Activated naive CD8-positive, alpha-beta T cell (primary cell): ENCODE measurements around the gene SYT1.

Experiments used
- H3K27ac Mint-ChIP-seq: one replicate; pipeline ENCODE4 v1.8.0; 2021; ENCODE audit warnings: mixed read lengths
- H3K27me3 Mint-ChIP-seq: one replicate; pipeline ENCODE4 v1.8.0; 2021; ENCODE audit warnings: mixed read lengths
- H3K36me3 Mint-ChIP-seq: one replicate; pipeline ENCODE4 v1.8.0; 2021; ENCODE audit warnings: mixed read lengths
- H3K4me1 Mint-ChIP-seq: one replicate; pipeline ENCODE4 v1.8.0; 2021; ENCODE audit warnings: low read depth, mixed read lengths
- H3K4me3 Mint-ChIP-seq: one replicate; pipeline ENCODE4 v1.8.0; 2021; ENCODE audit warnings: mild to moderate bottlenecking, mixed read lengths
- H3K9me3 Mint-ChIP-seq: one replicate; pipeline ENCODE4 v1.8.0; 2021; ENCODE audit warnings: low read depth, mixed read lengths

Gene SYT1

GRCh38 chr12:79086541-79087296 is 222.1 kb downstream of the SYT1 start:
- Mint-ChIP-seq H3K27me3 (no peaks in the 10 kb centered on the region), H3K27ac (no peak overlapping the region), H3K9me3 (no peaks in the 10 kb centered on the region), H3K36me3 (no peaks in the 10 kb centered on the region), H3K4me1 (no peaks in the 10 kb centered on the region), H3K4me3 (no peak overlapping the region)

- Mint-ChIP-seq H3K36me3 (no peaks in the 10 kb centered on the region), H3K4me1 (no peaks in the 10 kb centered on the region), H3K9me3 (no peaks in the 10 kb centered on the region), H3K27me3 (no peaks in the 10 kb centered on the region), H3K4me3 (no peak overlapping the region), H3K27ac (no peak overlapping the region)
These were observed 234.0 kb downstream of the SYT1 start for GRCh38 chr12:79098530-79098929.

GRCh38 chr12:79108962-79109361 is 244.4 kb downstream of the SYT1 start:
- Mint-ChIP-seq H3K4me3 (no peak overlapping the region), H3K27ac (no peak overlapping the region), H3K9me3 (peaks cover 15% of the 10 kb centered on the region), H3K36me3 (no peaks in the 10 kb centered on the region), H3K27me3 (no peaks in the 10 kb centered on the region), H3K4me1 (no peaks in the 10 kb centered on the region)

- Mint-ChIP-seq H3K27ac (no peak overlapping the region), H3K36me3 (no peaks in the 10 kb centered on the region), H3K9me3 (peaks cover 11% of the 10 kb centered on the region), H3K27me3 (no peaks in the 10 kb centered on the region), H3K4me1 (no peaks in the 10 kb centered on the region), H3K4me3 (no peak overlapping the region)
These were observed 250.3 kb downstream of the SYT1 start for GRCh38 chr12:79114896-79115295.

GRCh38 chr12:79115743-79116142 is 251.2 kb downstream of the SYT1 start:
- Mint-ChIP-seq H3K9me3 (peaks cover 11% of the 10 kb centered on the region), H3K27me3 (no peaks in the 10 kb centered on the region), H3K27ac (no peak overlapping the region), H3K4me3 (no peak overlapping the region), H3K36me3 (no peaks in the 10 kb centered on the region), H3K4me1 (no peaks in the 10 kb centered on the region)

- no peaks in the 10 kb centered on the region for H3K36me3 Mint-ChIP-seq
- no peak overlapping the region for H3K4me3 Mint-ChIP-seq
- H3K4me1 Mint-ChIP-seq, result no peaks in the 10 kb centered on the region
- no peaks in the 10 kb centered on the region for H3K9me3 Mint-ChIP-seq
- H3K27me3 Mint-ChIP-seq, result no peaks in the 10 kb centered on the region
- H3K27ac Mint-ChIP-seq, result no peak overlapping the region
These were observed 255.2 kb downstream of the SYT1 start for GRCh38 chr12:79119796-79120195.

- Mint-ChIP-seq H3K4me1 (no peaks in the 10 kb centered on the region), H3K4me3 (no peak overlapping the region), H3K27ac (no peak overlapping the region), H3K36me3 (no peaks in the 10 kb centered on the region), H3K9me3 (no peaks in the 10 kb centered on the region), H3K27me3 (no peaks in the 10 kb centered on the region)
These were observed 256.9 kb downstream of the SYT1 start for GRCh38 chr12:79121486-79121885.

GRCh38 chr12:79124385-79124784 is 259.8 kb downstream of the SYT1 start:
- Mint-ChIP-seq H3K4me3 (no peak overlapping the region), H3K36me3 (no peaks in the 10 kb centered on the region), H3K27me3 (no peaks in the 10 kb centered on the region), H3K27ac (no peak overlapping the region), H3K4me1 (no peaks in the 10 kb centered on the region), H3K9me3 (no peaks in the 10 kb centered on the region)

GRCh38 chr12:79125358-79125757 is 260.8 kb downstream of the SYT1 start:
- no peaks in the 10 kb centered on the region for H3K27me3 Mint-ChIP-seq
- no peak overlapping the region for H3K27ac Mint-ChIP-seq
- H3K4me3 Mint-ChIP-seq, result no peak overlapping the region
- no peaks in the 10 kb centered on the region for H3K9me3 Mint-ChIP-seq
- H3K36me3 Mint-ChIP-seq, result no peaks in the 10 kb centered on the region
- H3K4me1 Mint-ChIP-seq, result no peaks in the 10 kb centered on the region

- H3K4me1 Mint-ChIP-seq, result no peaks in the 10 kb centered on the region
- no peaks in the 10 kb centered on the region for H3K27me3 Mint-ChIP-seq
- H3K4me3 Mint-ChIP-seq, result no peak overlapping the region
- no peaks in the 10 kb centered on the region for H3K36me3 Mint-ChIP-seq
- no peaks in the 10 kb centered on the region for H3K9me3 Mint-ChIP-seq
- H3K27ac Mint-ChIP-seq, result no peak overlapping the region
These were observed 262.7 kb downstream of the SYT1 start for GRCh38 chr12:79127271-79127751.

GRCh38 chr12:79128956-79129355 is 264.4 kb downstream of the SYT1 start:
- no peaks in the 10 kb centered on the region for H3K4me1 Mint-ChIP-seq
- H3K27me3 Mint-ChIP-seq, result no peaks in the 10 kb centered on the region
- H3K9me3 Mint-ChIP-seq, result no peaks in the 10 kb centered on the region
- no peak overlapping the region for H3K4me3 Mint-ChIP-seq
- H3K27ac Mint-ChIP-seq, result no peak overlapping the region
- no peaks in the 10 kb centered on the region for H3K36me3 Mint-ChIP-seq

- Mint-ChIP-seq H3K9me3 (no peaks in the 10 kb centered on the region), H3K4me3 (no peak overlapping the region), H3K27ac (no peak overlapping the region), H3K27me3 (no peaks in the 10 kb centered on the region), H3K36me3 (no peaks in the 10 kb centered on the region), H3K4me1 (no peaks in the 10 kb centered on the region)
These were observed 274.3 kb downstream of the SYT1 start for GRCh38 chr12:79138872-79139271.

GRCh38 chr12:79140711-79141110 is 276.1 kb downstream of the SYT1 start:
- no peaks in the 10 kb centered on the region for H3K36me3 Mint-ChIP-seq
- no peak overlapping the region for H3K4me3 Mint-ChIP-seq
- no peaks in the 10 kb centered on the region for H3K9me3 Mint-ChIP-seq

GRCh38 chr12:79141776-79142175 is 277.2 kb downstream of the SYT1 start:
- Mint-ChIP-seq H3K9me3 (no peaks in the 10 kb centered on the region), H3K27ac (no peak overlapping the region), H3K4me3 (no peak overlapping the region), H3K4me1 (no peaks in the 10 kb centered on the region), H3K36me3 (no peaks in the 10 kb centered on the region), H3K27me3 (no peaks in the 10 kb centered on the region)

More at GRCh38 chr12:79140711-79141110, 276.1 kb downstream of the SYT1 start:
- Mint-ChIP-seq H3K27me3 (no peaks in the 10 kb centered on the region), H3K27ac (no peak overlapping the region), H3K4me1 (no peaks in the 10 kb centered on the region)

- Mint-ChIP-seq H3K4me3 (no peak overlapping the region), H3K4me1 (no peaks in the 10 kb centered on the region), H3K9me3 (no peaks in the 10 kb centered on the region)
These were observed 279.2 kb downstream of the SYT1 start for GRCh38 chr12:79143803-79144202.

GRCh38 chr12:79151956-79152355 is 287.4 kb downstream of the SYT1 start:
- Mint-ChIP-seq H3K27me3 (no peaks in the 10 kb centered on the region), H3K9me3 (peaks cover 8% of the 10 kb centered on the region), H3K4me1 (no peaks in the 10 kb centered on the region), H3K4me3 (no peak overlapping the region), H3K27ac (no peak overlapping the region), H3K36me3 (no peaks in the 10 kb centered on the region)

More at GRCh38 chr12:79143803-79144202, 279.2 kb downstream of the SYT1 start:
- no peaks in the 10 kb centered on the region for H3K36me3 Mint-ChIP-seq
- H3K27ac Mint-ChIP-seq, result no peak overlapping the region
- H3K27me3 Mint-ChIP-seq, result no peaks in the 10 kb centered on the region
